Common myeloid progenitor, CD34-positive (primary cell): ENCODE results near the gene MSH5.
A peak's percentile ranks its signal among the peaks of the same experiment; 100 is the strongest.

Source experiments
- CTCF ChIA-PET: fragments of 350-600 bp; sonication (Branson Sonifier 250); formaldehyde crosslinking; loops from one replicate; lab custom pipeline; 2021; ENCODE audit warnings: antibody characterized with exemption; lab: Charles Lee
- POLR2A ChIA-PET: fragments of 350-600 bp; sonication (Branson Sonifier 250); formaldehyde crosslinking; loops from one replicate; lab custom pipeline; 2021; ENCODE audit warnings: antibody characterized with exemption; lab: Charles Lee
- DNase-seq, 3 donors: peaks; one replicate each; pipeline versions ENCODE4 v3.0.0 to v3.0.0-alpha.2; 2013
- H3K27ac ChIP-seq, 2 experiments: 1 replicate in 1 of 2; 2 replicates in 1 of 2; pipeline ENCODE4 v1.7.0; 2013; ENCODE audit warnings: inconsistent platforms in 2 of 2, low read length in 2 of 2, mild to moderate bottlenecking in 2 of 2, low read depth in 1 of 2, moderate library complexity in 1 of 2; ENCODE audit not compliant: severe bottlenecking in 2 of 2, insufficient read depth in 1 of 2, poor library complexity in 1 of 2
- H3K27me3 ChIP-seq, 5 experiments: replicated peaks in 2 of 5; 1 replicate in 3 of 5; 2 replicates in 2 of 5; pipeline versions ENCODE4 v1.6.1 to v1.7.0; 2013; ENCODE audit warnings: low read length in 4 of 5, mild to moderate bottlenecking in 2 of 5, moderate library complexity in 2 of 5, inconsistent platforms in 1 of 5; ENCODE audit not compliant: insufficient read depth in 5 of 5, control insufficient read depth in 4 of 5
- H3K36me3 ChIP-seq, 4 experiments: 1 replicate in 2 of 4; 2 replicates in 2 of 4; pipeline versions ENCODE4 v1.6.1 to v1.7.0; 2013; ENCODE audit warnings: low read length in 3 of 4, control low read depth in 1 of 4, mild to moderate bottlenecking in 1 of 4; ENCODE audit not compliant: control insufficient read depth in 4 of 4, insufficient read depth in 4 of 4
- H3K4me1 ChIP-seq, 4 experiments: 1 replicate in 3 of 4; 2 replicates in 1 of 4; pipeline versions ENCODE4 v1.6.1 to v1.7.1; 2013; ENCODE audit warnings: low read length in 3 of 4, mild to moderate bottlenecking in 3 of 4, control low read depth in 1 of 4, inconsistent platforms in 1 of 4, moderate library complexity in 1 of 4; ENCODE audit not compliant: control insufficient read depth in 4 of 4, insufficient read depth in 4 of 4; ENCODE audit errors: control extremely low read depth in 1 of 4
- H3K4me3 ChIP-seq, 7 experiments: 1 replicate in 4 of 7; 2 replicates in 3 of 7; pipeline versions ENCODE4 v1.5.1 to v1.7.0; 2013; ENCODE audit warnings: mild to moderate bottlenecking in 7 of 7, low read length in 6 of 7, moderate library complexity in 6 of 7, inconsistent platforms in 2 of 7, low read depth in 2 of 7, control low read depth in 1 of 7; ENCODE audit not compliant: insufficient read depth in 4 of 7, control insufficient read depth in 1 of 7; ENCODE audit errors: extremely low read depth in 1 of 7
- H3K9me3 ChIP-seq, 5 experiments: 1 replicate in 4 of 5; 2 replicates in 1 of 5; pipeline versions ENCODE4 v1.6.1 to v1.7.1; 2013; ENCODE audit warnings: low read length in 4 of 5, mild to moderate bottlenecking in 2 of 5, inconsistent platforms in 1 of 5, low read depth in 1 of 5, moderate library complexity in 1 of 5; ENCODE audit not compliant: control insufficient read depth in 4 of 5, insufficient read depth in 2 of 5; ENCODE audit errors: control extremely low read depth in 1 of 5
- WGBS: methylation state at CpG from one replicate; pipeline ENCODE4 v1.1.5; 2013; ENCODE audit not compliant: insufficient coverage; 5-methylcytosine and 5-hydroxymethylcytosine counted together

The MSH5 gene

GRCh38 chr6:31769684-31770371 is 30.0 kb downstream of the MSH5 start:
- 53% methylated on average over 9 of the region's 12 CpGs for WGBS
- POLR2A ChIA-PET: interaction anchor here (0.5 to 1.8 kb wide), 8 partner anchors 18 to 117 kb away, joined by 3 to 18 read pairs (median 5); partner anchors contain the start of genes BAG6, CLIC1, DDAH2 and HSPA1B
- CTCF ChIA-PET: interaction anchor here (0.6 to 13.2 kb wide), 33 partner anchors 8 to 224 kb away, joined by 3 to 268 read pairs (median 5); partner anchors contain the start of genes ATP6V1G2, CLIC1, DDAH2 and GPANK1
- no peaks in the 10 kb centered on the region for H3K36me3 ChIP-seq
- H3K27ac ChIP-seq: no peak overlapping the region
- H3K9me3 ChIP-seq: no peaks in the 10 kb centered on the region
- peaks cover 2 to 22% (median 12%) of the 10 kb centered on the region in 4 experiments for H3K4me1 ChIP-seq
- peak; percentile 84 to 91 (median 86) for DNase-seq
- no peaks in the 10 kb centered on the region for H3K27me3 ChIP-seq
- H3K4me3 ChIP-seq: no peak overlapping the region

- peaks cover 2 to 27% (median 12%) of the 10 kb centered on the region in 4 experiments for H3K4me1 ChIP-seq
- no peaks in the 10 kb centered on the region for H3K9me3 ChIP-seq
- H3K27ac ChIP-seq: no peak overlapping the region
- ChIA-PET POLR2A (interaction anchor here (1.3 to 1.8 kb wide), 2 partner anchors 33 to 56 kb away, joined by 5 to 6 read pairs; partner anchors contain the start of gene HSPA1B), CTCF (interaction anchor here (0.7 to 13.2 kb wide), 16 partner anchors 9 to 127 kb away, joined by 3 to 268 read pairs (median 7); partner anchors contain the start of genes CLIC1, DDAH2, LY6G6D and MPIG6B)
- no peaks in the 10 kb centered on the region for H3K36me3 ChIP-seq
- no peaks in the 10 kb centered on the region for H3K27me3 ChIP-seq
- no peak for DNase-seq
- no peak overlapping the region for H3K4me3 ChIP-seq
- WGBS: 100% methylated on average over 1 of the region's 2 CpGs
These were observed 31.1 kb downstream of the MSH5 start for GRCh38 chr6:31770860-31771259.

- peaks cover 2 to 37% (median 21%) of the 10 kb centered on the region in 4 experiments for H3K4me1 ChIP-seq
- peak in 2 of 3 donors; percentile 39 to 47 for DNase-seq
- CTCF ChIA-PET: interaction anchor here (1.2 to 13.2 kb wide), 6 partner anchors 14 to 82 kb away, joined by 3 to 268 read pairs (median 10); partner anchors contain the start of genes CLIC1, DDAH2, LY6G6D and MPIG6B
- H3K4me3 ChIP-seq: no peak overlapping the region
- no peak overlapping the region for H3K27ac ChIP-seq
- WGBS: 100% methylated on average over 2 of the region's 4 CpGs
- H3K9me3 ChIP-seq: no peaks in the 10 kb centered on the region
- no peaks in the 10 kb centered on the region for H3K27me3 ChIP-seq
- no peaks in the 10 kb centered on the region for H3K36me3 ChIP-seq
- POLR2A ChIA-PET: interaction anchor here (0.7 to 1.3 kb wide), 3 partner anchors 34 to 67 kb away, joined by 3 to 6 read pairs (median 4); partner anchors contain the start of gene DDAH2
These were observed 32.2 kb downstream of the MSH5 start for GRCh38 chr6:31771992-31772358.

GRCh38 chr6:31775184-31775583 is 35.4 kb downstream of the MSH5 start:
- no peak for DNase-seq
- H3K27ac ChIP-seq: no peak overlapping the region
- POLR2A ChIA-PET: no interaction called here
- H3K9me3 ChIP-seq: no peaks in the 10 kb centered on the region
- H3K27me3 ChIP-seq: no peaks in the 10 kb centered on the region
- CTCF ChIA-PET: interaction anchor here (0.9 to 13.2 kb wide), 7 partner anchors 16 to 94 kb away, joined by 3 to 268 read pairs (median 4); partner anchors contain the start of genes CLIC1, DDAH2, MPIG6B and MSH5
- H3K36me3 ChIP-seq: peaks cover 2 to 24% (median 19%) of the 10 kb centered on the region in 4 experiments
- peaks cover 0 to 37% (median 20%) of the 10 kb centered on the region in 4 experiments for H3K4me1 ChIP-seq
- no peak overlapping the region for H3K4me3 ChIP-seq
- 97% methylated on average over 3 of the region's 4 CpGs for WGBS

GRCh38 chr6:31775633-31776484 is 36.1 kb downstream of the MSH5 start:
- POLR2A ChIA-PET: interaction anchor here (0.6 to 1.0 kb wide), 2 partner anchors 38 to 40 kb away, joined by 3 read pairs; partner anchors contain the start of gene CLIC1
- H3K36me3 ChIP-seq: peaks cover 2 to 31% (median 25%) of the 10 kb centered on the region in 4 experiments
- 92% methylated on average over 31 of the region's 32 CpGs for WGBS
- peaks cover 0 to 37% (median 20%) of the 10 kb centered on the region in 4 experiments for H3K4me1 ChIP-seq
- CTCF ChIA-PET: interaction anchor here (1.0 to 13.2 kb wide), 7 partner anchors 11 to 95 kb away, joined by 3 to 268 read pairs (median 5); partner anchors contain the start of genes CLIC1, DDAH2, MPIG6B and MSH5
- DNase-seq: no peak
- H3K27ac ChIP-seq: peak overlapping the region in 1 of 2 experiments; percentile 70
- no peaks in the 10 kb centered on the region for H3K27me3 ChIP-seq
- H3K4me3 ChIP-seq: no peak overlapping the region
- no peaks in the 10 kb centered on the region for H3K9me3 ChIP-seq

- Histone ChIP-seq H3K27ac (peak overlapping the region in 1 of 2 experiments; percentile 70), H3K36me3 (peaks cover 2 to 38% (median 31%) of the 10 kb centered on the region in 4 experiments), H3K4me3 (peak overlapping the region in 3 of 7 experiments; percentile 6 to 60 (median 46)), H3K27me3 (no peaks in the 10 kb centered on the region), H3K4me1 (peaks cover 0 to 37% (median 20%) of the 10 kb centered on the region in 4 experiments), H3K9me3 (no peaks in the 10 kb centered on the region)
- POLR2A ChIA-PET: interaction anchor here (0.6 to 1.0 kb wide), 3 partner anchors 37 to 40 kb away, joined by 3 to 4 read pairs (median 3); partner anchors contain the start of genes CLIC1 and MSH5
- CTCF ChIA-PET: interaction anchor here (1.7 to 2.6 kb wide), 3 partner anchors 10 to 62 kb away, joined by 4 to 6 read pairs (median 5); partner anchors contain the start of genes LY6G6D and MSH5
- DNase-seq: peak in 1 of 3 donors; percentile 67
- 19% methylated on average over 14 of the region's 14 CpGs for WGBS
These were observed 36.7 kb downstream of the MSH5 start for GRCh38 chr6:31776485-31776988.
